Measurements from ENCODE around the gene TRAPPC4. TPM values are rescaled to one million over a fixed set of nuclear protein-coding genes. Genes with fewer than 3 reads are reported as not detected.

Gene TRAPPC4
- total and polyA plus RNA-seq, 2 donors (not counting 1 experiment from before 2014, with no cell fraction given): 61.4 to 64.5 TPM

DNA sequence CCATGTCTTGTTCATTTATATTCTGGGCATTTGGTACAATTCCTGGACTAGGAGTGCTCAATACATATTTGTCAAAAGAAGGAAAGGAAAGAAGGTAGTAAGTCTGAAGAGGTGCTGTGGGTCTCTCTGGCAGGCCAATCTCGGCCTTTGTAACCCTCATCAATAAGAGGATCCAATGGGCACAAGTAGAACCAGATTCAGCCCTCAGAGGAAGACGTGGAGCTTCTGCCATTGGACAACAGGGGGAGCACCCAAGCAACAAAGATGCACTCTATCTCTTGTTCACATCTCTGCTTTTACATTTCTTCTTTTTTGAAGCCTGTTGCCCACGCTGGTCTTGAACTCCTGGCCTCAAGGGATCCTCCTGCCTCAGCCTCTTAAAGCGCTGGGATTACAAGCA lies 46.8 kb downstream of the TRAPPC4 start:
- H2AFZ ChIP-seq (ENCODE audit: insufficient read depth, low read depth, low read length, poor library complexity, severe bottlenecking): no peak overlapping the region
- intact Hi-C loops (cut with micrococcal nuclease): no loop called here
- no peaks in the 10 kb centered on the region for H3K9me3 ChIP-seq (ENCODE audit: control extremely low read depth in 1 of 3, control insufficient read depth in 2 of 3, insufficient read depth in 1 of 3, low read length in 2 of 3)
- TF ChIP-seq, protein P1, sequence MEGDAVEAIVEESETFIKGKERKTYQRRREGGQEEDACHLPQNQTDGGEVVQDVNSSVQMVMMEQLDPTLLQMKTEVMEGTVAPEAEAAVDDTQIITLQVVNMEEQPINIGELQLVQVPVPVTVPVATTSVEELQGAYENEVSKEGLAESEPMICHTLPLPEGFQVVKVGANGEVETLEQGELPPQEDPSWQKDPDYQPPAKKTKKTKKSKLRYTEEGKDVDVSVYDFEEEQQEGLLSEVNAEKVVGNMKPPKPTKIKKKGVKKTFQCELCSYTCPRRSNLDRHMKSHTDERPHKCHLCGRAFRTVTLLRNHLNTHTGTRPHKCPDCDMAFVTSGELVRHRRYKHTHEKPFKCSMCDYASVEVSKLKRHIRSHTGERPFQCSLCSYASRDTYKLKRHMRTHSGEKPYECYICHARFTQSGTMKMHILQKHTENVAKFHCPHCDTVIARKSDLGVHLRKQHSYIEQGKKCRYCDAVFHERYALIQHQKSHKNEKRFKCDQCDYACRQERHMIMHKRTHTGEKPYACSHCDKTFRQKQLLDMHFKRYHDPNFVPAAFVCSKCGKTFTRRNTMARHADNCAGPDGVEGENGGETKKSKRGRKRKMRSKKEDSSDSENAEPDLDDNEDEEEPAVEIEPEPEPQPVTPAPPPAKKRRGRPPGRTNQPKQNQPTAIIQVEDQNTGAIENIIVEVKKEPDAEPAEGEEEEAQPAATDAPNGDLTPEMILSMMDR (IDR thresholded peaks at IDR 0.05): peak; percentile 46
- no peak for TF ChIP-seq EZH2 (IDR thresholded peaks at IDR 0.05; ENCODE audit: borderline replicate concordance, insufficient read depth, low read depth, low read length, poor library complexity, severe bottlenecking)
- Mint-ChIP-seq H3K9me3 (ENCODE audit: insufficient read depth) (no peaks in the 10 kb centered on the region), H3K4me1 (peaks cover 38% of the 10 kb centered on the region), H3K27ac (peak overlapping the region; percentile 73), H3K27me3 (no peaks in the 10 kb centered on the region), H3K4me3 (peak overlapping the region; percentile 30)
- no peaks in the 10 kb centered on the region for H3K27me3 ChIP-seq (replicated peaks in 1 of 4; ENCODE audit: control extremely low read depth in 1 of 4, control insufficient read depth in 3 of 4, insufficient read depth in 4 of 4, low read length in 3 of 4)
- whole genome bisulfite sequencing (ENCODE audit: insufficient coverage): 84% methylated on average over 4 of the region's 4 CpGs
- no peak for ATAC-seq (ENCODE audit: low read depth)
- peaks cover 5 to 11% of the 10 kb centered on the region in 2 experiments for H3K36me3 ChIP-seq (replicated peaks in 1 of 2; ENCODE audit: control extremely low read depth in 1 of 2, control insufficient read depth in 1 of 2, extremely low read depth in 1 of 2, insufficient read depth in 2 of 2, low read length in 1 of 2)
- H3K4me3 ChIP-seq (ENCODE audit: control extremely low read depth in 1 of 5, extremely low read depth in 1 of 5, insufficient read depth in 1 of 5, low read depth in 2 of 5, low read length in 4 of 5): no peak overlapping the region
- peaks cover 15 to 28% of the 10 kb centered on the region in 2 donors for H3K4me1 ChIP-seq (ENCODE audit: control insufficient read depth in 2 of 2, insufficient read depth in 2 of 2, low read length in 2 of 2)
- H3K27ac ChIP-seq (ENCODE audit: low read length in 2 of 2): no peak overlapping the region
- ChIA-PET CTCF (interaction anchor here (1.8 kb wide), 1 partner anchor 131 kb away, joined by 7 read pairs; no protein-coding TSS in a partner anchor), POLR2A (no interaction called here)
- peaks cover 87% of the 10 kb centered on the region for H3K79me2 ChIP-seq (ENCODE audit: control insufficient read depth, insufficient read depth, low read length)
- no peak overlapping the region for H3K9ac ChIP-seq (ENCODE audit: low read length)
- no peaks in the 10 kb centered on the region for H4K20me1 ChIP-seq (ENCODE audit: control insufficient read depth, insufficient read depth, low read length, poor library complexity, severe bottlenecking)
- peak; percentile 55 for DNase-seq
- no peak overlapping the region for H3K4me2 ChIP-seq (replicated peaks; ENCODE audit: low read depth, low read length, poor library complexity, severe bottlenecking)

Data from B cell (primary cell).